Endometrium (tissue), 2 donors: Measurements from ENCODE around the gene RPTN.
"Not testable (repeated sequence)": the region's sequence is repeated elsewhere in the genome, so short reads cannot be mapped to it uniquely, and the experiment has no call there.

Experiments
- FAIRE-seq: peaks from 2 replicates; lab custom pipeline; 2012; peaks lifted over from hg19 to GRCh38; lab: Jason Lieb, UNC
- donor health status: control.
- donor health status: control.

Gene RPTN

DNA sequence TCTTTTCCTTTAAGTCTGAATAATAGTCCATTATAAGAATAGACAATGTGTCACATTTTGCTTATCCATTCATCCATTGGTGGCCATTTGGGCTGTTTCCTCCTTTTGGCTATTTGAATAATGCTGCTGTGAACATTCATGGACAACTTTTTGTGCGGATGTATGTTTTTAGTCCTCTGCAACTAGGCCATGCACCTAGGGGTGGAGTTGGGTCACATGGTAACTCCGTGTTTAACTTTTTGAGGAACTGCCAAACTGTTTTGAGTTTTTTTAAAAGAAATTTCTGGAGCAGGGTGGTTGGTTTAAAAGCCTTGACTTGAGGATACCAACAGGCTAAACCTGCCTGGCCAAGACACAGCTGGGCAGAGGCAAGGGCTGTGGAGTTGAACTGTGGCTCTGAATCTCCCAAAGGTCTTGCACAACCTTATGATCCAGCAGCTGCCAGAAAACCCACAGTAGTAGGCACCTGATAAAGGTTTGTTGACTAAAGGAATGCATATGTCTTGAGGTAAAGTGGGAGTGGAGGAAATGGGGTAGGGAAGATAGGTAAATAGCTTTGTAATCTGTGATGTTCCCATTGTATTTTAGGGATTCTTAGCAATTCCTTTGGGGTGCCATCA lies 5.6 kb upstream of the RPTN start:
- FAIRE-seq: no peak

DNA sequence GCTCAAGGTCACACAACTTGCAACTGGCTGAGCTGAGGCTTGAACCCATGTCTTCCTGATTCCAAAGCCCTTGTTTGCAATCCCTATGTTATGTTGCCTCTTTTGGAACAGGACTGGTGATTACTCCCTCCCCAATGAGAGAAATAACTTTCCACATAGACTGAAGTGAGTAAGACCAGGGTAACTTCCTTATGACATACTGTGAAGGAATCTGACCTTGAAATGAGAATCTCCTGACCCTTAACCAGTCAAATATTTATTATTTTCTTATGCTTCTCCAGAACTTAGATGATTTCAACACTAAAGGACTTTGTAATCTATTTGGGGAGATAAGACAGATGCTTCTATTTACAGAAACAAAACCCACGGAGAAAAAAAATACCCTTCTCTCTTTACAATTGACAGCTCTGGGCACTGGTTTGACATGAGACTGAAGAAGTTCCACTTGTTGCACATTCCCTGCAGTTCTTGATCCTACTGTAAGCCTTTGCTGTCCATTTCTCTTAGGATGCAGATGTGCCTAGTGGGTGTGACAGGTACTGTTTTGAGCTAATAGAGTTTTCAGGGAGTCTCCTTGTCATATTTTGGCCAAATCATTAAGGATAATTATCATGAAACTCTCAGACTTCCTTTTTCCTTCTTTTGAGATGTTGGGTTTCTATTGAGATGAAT lies 3.9 kb upstream of the RPTN start:
- FAIRE-seq: no peak

DNA sequence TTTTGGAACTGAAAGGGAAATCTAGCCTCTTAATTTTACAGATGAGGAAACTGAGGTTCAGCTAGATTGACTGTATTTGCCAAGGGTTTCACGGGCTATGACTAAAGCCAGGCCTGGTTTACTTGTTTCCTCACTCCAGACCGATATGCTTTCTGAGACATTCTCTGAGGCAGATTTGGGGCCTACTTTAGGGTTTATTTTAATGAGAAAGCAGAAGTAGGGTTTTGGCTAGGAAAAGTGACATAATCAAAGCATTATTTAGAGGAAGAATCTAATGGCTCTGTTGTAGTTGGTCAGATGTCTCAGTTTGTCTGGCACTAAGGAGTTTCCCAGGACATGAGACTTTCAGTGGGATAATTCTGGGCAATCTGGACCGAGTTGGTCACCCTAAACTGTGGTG lies 1.5 kb upstream of the RPTN start:
- no peak for FAIRE-seq

DNA sequence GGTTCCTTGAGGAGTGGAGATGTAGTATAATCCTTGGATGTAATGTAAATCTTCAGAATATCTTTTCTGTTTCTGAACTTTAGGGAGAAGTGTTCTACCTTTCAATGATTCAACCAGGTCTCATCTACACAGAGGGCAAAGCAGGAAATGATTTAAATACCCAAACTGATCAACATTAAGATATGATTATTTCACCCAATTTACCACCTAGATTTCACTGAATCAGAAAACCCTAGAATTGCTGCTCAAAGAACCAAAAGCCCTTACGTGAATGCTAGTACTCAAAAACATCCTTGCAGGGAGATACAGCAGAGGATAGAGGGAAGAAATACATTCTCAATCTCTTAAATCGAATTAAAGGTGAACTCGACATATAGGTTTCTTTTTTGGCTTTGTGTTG lies 5.0 kb downstream of the RPTN start:
- FAIRE-seq: no peak

DNA sequence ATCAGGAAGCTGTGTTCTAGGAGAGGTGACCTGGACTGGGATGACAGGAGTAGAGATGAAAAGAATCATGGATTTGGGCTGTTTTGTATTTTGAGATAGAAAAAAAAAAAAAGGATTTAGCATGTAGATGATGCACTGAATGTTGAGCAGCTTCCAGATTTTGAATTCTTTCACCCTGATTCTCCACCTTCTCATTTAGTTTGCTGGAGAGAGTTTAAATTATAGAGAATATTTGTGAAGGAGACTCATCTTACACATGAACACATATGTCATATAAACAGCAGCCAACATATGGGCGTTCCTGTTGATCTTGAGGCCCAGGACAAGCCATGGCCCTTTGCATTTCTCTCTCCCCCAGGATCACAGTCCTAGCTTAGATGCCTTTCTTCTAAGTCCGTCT lies 7.4 kb downstream of the RPTN start:
- no peak for FAIRE-seq

DNA sequence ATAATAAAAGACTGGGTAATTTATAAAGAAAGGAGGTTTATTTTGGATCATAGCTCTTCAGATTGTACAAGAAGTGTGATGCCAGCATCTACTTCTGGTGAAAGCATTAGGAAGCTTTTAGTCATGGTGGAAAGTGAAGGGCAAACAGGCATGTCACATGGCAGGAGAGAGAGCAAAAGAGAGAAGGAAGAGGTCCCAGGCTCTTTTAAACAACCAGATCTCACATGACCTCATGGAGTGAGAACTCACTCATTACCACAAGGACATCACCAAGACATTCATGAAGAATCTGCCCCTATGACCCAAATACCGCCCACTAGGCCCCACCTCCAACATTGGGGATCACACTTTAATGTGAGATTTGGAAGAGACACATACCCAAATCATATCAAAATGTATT lies 10.0 kb downstream of the RPTN start:
- FAIRE-seq: no peak

DNA sequence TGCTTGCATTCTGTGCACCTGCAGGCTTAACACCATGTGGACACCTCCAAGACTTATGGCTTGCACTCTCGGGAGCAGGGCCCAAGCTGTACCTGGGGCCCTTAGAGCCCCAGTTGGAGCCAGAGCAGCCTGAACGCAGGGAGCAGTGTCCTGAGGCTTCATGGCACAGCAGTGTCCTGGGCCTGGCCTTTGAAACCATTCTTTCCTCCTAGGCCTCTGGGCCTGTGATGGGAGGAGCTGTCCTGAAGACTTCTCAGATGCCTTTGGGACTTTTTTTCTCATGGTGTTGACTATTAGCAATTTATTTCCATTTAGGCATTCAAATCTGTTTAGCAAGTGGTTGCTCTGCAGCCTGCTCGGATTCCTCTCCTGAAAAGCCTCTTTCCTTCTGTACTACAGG lies 11.0 kb downstream of the RPTN start:
- FAIRE-seq: no peak

DNA sequence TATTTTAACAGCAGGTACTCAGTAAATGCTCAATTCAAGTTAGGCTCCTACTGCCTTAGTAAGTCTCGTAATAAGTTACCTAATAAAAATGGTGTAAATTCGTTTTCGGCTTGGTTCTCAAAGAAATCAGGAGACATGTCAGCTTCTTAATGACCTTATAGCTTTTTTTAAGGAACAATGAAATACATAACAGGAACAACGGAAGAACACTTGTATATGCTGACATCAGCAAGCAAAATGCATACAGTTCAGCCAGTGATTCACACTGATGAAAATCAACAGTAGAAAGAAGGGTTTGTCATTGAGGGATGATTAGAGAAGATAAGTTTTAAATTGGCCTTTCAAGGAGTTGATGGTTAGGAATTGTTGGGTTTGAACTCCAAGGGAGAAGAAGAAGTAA lies 13.3 kb downstream of the RPTN start:
- FAIRE-seq: no peak

DNA sequence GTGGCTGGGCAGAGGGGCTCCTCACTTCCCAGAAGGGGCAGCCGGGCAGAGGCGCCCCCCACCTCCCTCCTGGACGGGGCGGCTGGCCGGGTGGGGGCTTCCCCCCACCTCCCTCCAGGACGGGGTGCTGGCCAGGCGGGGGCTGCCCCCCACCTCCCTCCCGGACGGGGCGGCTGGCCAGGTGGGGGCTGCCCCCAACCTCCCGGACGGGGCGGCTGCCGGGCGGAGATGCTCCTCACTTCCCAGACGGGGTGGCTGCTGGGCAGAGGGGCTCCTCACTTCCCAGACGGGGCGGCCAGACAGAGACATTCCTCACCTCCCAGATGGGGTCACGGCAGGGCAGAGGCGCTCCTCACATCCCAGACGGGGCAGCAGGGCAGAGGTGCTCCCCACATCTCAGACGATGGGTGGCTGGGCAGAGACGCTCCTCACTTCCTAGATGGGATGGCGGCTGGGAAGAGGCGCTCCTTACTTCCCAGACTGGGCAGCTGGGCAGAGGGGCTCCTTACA lies 14.3 kb downstream of the RPTN start:
- not testable (repeated sequence) for FAIRE-seq

DNA sequence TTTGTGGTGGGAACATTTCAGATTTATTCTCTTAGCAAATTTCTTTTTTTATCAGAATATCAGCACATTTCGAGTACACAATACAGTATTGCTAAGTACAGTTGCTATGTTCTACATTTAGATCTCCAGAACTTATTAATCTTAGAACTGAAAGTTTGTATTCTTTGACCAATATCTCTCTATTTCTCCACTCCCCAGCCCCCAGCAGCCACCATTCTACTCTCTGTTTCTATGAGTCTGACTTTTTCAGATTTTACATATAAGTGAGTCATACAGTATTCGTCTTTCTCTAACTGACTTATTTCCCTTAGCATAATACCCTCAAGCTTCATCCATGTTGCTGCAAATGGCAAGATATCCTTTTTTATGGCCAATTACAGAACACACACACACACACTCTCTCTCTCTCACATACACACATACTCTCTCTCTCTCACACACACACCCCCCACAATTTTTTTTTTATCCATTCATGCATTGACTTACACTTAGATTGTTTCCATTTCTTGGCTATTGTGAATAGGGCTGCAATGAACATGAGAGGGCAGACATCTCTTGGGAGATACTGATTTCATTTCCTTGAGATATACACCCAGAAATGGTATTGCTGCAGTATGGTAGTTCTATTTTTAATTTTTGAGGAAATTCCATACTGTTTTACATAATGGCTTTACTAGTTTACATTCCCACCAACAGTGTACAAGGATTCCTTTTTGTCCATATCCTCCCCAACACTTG lies 15.7 kb downstream of the RPTN start:
- FAIRE-seq: no peak

DNA sequence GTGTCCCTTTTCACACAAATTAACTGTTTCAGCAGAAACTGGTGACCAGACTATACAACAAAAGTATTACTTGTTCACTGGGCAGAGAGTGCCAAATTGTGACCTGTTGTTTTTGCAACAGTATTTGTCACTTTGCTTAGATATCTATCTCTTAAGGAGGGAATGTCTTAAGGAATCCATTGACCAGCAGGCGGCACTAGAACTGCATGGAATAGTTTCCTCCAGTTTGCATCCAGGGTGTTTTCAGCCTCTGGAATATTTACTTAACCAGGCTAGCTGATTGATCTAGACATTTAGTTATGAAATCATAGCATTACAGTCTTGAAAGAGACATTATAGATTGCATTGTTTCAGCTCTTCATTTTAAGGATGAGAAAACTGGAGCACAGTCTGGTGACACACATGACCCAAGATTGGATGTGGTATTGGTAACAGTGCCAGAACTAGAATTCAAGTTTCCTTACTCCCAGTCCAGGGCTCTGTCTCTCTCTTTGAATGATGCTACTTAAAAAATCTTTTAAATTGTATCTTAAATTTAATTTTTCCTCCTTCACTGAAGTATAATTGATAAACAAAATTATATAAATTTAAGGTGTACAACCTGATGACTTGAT lies 16.9 kb downstream of the RPTN start:
- FAIRE-seq: no peak

DNA sequence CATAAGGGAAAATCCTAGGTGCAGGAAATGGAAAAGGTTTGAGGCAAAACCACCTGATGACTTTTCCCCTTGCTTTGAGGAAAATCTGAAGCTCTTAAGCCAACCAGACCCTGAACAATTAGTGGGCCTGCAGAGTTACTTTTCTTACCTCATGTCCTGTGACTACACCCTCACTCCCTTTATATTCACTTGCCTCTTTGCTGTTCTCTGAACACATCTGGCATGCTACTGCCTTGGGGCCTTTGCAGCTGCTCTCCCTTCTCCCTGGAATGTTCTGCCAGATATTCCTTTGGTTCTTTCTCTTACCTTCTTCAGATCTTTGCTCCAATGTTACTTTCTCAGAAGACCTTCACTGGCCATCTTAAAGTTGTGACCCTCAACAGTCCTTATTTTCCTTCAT lies 21.8 kb downstream of the RPTN start:
- FAIRE-seq: no peak

DNA sequence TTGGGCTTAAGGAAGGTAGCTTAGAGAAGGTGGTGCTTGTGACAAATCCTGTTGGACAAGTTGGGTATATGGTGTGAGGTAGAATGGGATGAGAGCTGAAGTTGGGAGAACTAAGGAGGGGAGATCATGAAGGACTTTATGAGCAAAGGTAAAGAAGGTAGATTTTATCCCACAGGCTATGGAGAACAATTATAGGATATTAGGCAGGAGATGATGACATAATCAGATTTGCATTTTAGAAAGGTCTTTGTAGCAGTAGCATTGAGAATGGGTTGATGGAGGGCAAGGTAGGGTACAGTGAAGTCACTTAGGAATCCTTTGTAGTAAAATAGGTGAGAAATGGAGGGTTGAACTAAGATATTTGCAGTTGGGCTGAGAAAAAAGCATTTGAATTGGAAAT lies 28.8 kb downstream of the RPTN start:
- FAIRE-seq: no peak

DNA sequence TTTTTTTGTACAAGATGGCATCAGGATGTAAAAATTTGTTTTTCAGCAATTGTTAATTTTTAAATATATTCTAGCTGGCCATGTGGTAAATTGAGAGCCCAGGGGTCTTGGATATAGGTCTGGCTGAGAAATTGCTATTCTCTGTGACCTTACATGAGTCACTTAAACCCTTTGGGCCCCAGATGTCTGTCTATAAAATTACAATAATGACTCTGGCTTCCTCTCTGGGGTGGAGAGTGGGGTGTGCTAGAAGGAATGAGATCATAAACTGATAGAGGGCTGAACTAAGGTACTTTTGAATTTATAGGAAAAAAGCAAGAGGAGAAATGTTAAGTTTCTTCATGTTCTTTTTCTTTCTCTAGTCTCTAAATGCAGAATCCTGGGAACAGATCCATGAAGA lies 31.4 kb downstream of the RPTN start:
- no peak for FAIRE-seq

DNA sequence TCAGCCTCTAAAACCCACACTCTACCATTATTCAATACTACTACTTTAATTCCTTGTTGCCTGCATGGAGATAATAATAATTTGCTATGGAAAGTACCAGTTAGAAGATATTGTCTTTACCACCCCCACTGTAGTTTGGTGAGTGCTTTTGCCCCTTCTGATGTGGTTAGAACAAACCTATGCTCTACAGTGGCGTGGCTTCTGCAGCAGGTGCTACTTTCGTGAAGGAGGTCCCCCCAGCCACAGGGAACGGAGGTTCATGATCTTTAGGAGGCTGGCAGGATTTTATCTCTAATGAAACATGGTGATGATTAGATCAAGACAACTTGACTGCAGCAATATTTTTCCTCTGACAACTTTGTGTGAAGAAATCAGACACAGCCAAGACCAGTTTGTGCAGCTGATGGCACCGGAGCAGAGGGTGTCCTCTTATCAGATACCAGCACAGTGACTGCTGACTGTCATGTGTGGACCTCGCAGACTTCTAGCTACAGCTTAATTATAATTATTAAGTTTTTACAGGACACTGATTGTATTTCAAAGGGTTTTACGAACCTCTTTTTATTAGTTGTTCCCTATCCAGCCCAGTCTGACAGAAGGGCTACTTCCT lies 33.1 kb downstream of the RPTN start:
- FAIRE-seq: no peak

DNA sequence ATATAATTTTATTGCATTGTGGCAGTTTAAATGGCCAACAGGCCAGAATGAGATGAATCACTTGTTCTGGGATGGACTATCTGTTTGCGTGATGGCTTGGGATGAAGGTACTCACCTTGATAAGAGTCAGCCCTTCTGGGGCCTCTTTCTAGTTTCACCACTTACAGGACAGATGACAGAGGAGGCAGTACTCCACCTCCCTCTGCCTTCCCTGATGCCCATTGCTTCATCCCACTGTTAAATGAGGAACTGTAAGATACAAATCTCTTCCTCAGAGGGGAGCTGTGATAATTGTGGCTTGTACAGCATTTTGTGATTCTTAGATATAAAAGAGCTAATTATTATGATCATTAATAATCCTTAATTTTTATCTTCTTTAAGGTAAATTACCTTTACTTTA lies 40.1 kb downstream of the RPTN start:
- no peak for FAIRE-seq

DNA sequence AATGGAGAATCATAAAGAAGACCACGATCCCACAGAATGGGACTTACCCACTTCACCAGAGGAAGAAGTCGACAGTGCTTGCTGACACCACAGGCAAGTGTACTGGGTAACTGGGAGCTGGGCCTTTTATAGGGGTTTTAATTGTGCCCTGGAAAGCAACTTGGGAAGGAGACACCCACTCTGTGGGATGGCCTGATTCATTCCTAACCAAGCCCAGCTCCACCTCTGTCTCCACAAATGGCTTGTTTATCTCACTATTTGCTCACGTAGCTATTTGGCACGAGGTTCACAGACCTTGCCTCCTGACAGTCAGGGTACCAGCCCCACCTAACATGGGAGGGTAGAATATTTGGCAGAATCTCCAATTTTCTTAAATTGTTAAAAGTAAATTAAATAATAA lies 43.7 kb downstream of the RPTN start, which contains the start of gene TCHH:
TSS of gene TCHH (minus strand) at position 101 of the 400 bp plus-strand sequence. CDS start 1,364 bp downstream, outside the sequence.
- no peak for FAIRE-seq

DNA sequence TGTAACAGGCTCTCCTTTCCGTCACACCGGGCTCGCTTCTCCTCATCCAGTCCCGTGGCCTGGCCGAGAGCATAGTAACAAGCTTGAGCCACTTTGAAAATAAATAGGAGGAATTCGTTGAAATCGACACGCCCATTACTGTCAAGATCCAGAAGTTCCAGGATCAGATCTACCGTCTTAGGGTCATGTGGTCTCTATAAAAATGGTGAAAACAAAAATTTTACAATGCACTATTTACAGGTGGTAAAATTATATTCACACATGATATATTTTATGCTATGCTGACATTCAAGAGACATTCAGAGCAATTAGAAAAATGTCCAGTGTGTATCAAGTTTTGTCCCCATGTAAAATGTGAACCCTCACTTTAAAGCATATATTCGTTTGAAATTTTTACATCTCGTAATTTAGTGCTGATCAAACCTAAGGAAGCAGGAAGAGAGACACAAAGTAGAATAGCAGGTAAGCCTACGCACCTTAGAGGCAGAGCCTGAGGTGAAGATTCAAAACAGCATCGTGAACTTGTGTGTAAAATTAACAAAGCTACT lies 46.1 kb downstream of the RPTN start:
- no peak for FAIRE-seq

DNA sequence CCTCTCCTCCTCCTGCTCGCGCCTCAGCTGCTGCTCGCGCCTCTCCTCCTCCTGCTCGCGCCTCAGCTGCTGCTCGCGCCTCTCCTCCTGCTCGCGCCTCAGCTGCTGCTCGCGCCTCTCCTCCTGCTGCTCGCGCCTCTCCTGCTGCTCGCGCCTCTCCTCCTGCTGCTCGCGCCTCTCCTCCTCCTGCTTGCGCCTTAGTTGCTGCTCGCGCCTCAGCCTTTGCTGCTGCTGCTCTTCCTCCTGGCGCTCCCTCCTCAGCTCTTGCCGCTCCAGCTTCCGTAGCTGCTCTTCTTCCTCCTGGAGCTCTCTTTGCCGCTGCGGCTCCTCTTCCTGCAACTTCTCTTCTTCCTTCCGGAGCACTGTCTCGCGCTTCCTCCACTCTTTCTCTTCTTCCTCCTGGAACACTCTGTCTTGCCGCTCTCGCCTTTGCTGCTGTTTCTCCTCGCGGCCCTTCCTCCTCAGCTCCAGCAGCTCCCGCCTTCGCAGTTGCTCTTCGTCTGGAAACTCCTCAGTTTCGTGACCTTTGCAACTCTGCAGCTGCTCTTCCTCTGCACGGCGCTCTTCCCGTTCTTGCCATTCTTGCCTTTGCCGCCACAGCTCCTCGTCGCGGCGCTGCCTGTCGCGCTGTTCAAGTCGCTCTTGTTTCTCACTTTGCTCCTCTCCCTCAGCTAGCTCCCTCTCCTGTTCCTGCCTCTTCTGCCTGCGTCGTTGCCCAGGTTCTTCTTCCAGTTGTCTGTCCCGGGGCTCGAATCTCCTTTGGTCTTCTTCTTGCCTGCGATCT lies 46.7 kb downstream of the RPTN start:
- FAIRE-seq: no peak

DNA sequence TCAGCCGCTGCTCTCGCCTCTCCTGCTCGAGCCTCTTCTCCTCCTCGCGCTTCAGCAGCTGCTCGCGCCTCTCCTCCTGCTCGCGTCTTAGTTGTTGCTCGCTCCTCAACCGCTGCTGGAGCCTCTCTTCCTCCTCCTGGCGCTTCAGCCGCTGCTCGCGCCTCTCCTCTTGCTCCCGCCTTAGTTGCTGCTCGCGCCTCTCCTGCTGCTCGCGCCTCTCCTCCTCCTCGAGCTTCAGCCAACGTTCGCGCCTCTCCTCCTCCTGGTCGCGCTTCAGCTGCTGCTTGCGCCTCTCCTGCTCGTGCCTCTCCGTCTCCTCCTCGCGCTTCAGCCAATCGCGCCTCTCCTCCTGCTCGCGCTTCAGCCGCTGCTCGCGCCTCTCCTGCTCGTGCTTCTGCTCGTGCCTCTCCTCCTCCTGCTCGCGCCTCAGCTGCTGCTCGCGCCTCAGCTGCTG lies 47.5 kb downstream of the RPTN start:
- no peak for FAIRE-seq

DNA sequence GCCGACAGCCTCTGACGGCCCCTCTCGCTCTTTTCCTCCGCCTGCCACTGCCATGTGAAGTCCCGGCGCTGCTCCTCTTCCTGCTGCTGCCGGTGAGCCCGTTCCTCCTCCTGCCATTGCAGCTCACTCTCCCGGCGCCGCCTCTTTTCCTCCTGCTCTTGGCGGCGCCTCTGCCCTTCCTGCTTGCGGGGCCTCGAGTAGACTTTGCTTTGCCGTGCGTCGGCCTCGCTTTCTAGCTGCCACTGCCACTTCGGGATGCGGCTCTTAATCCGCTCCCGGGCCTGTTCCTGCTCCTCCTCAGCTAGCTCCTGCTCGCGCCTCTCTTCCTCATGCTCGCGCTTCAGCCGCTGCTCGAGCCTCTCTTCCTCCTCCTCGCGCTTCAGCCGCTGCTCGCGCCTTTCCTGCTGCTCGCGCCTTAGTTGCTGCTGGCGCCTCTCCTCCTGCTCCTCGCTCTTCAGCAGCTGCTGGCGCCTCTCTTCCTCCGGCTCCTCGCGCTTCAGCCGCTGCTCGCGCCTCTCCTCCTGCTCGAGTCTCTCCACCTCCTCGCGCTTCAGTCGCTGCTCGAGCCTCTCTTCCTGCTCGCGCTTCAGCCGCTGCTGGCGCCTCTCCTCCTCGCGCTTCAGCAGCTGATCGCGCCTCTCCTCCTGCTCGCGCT lies 48.0 kb downstream of the RPTN start:
- FAIRE-seq: no peak
